AG04450 (cell line): ENCODE results near the gene NHSL2. TPM values are rescaled to one million over a fixed set of nuclear protein-coding genes. Genes with fewer than 3 reads are reported as not detected.

Source experiments
- CTCF ChIA-PET: fragments of 300-600, 350-600 bp; formaldehyde crosslinking; extraction: SDS; loops from one replicate; lab custom pipeline; 2022; ENCODE audit warnings: antibody characterized with exemption, inconsistent platforms; lab: Charles Lee
- POLR2A ChIA-PET: fragments of 350-600 bp; formaldehyde crosslinking; extraction: SDS; loops from one replicate; lab custom pipeline; 2021; ENCODE audit warnings: antibody characterized with exemption, inconsistent platforms; lab: Yijun Ruan, JAX
- DNase-seq: peaks from one replicate; pipeline ENCODE4 v3.0.0-alpha.2; 2011; ENCODE audit warnings: low read depth, low spot score
- H3K27ac ChIP-seq: one replicate; pipeline ENCODE4 v1.5.1; 2012; ENCODE audit warnings: low read depth, low read length, control low read depth
- H3K27me3 ChIP-seq: one replicate; pipeline ENCODE4 v1.6.0; 2012; ENCODE audit warnings: low read length; ENCODE audit not compliant: control insufficient read depth, insufficient read depth
- H3K4me3 ChIP-seq: 2 replicates; pipeline ENCODE4 v1.5.1; 2011; ENCODE audit warnings: mild to moderate bottlenecking, low read depth, low read length, control low read depth
- H3K9me3 ChIP-seq: 2 replicates; pipeline ENCODE4 v1.5.1; 2012; ENCODE audit warnings: low read length; ENCODE audit not compliant: control insufficient read depth, insufficient read depth
- CTCF ChIP-seq: IDR thresholded peaks from 2 replicates; pipeline ENCODE4 v1.5.1; 2011; ENCODE audit warnings: low read depth, low read length, control low read depth, inconsistent platforms
- polyA plus RNA-seq: library from polyadenylated mRNA; depleted of rRNA; stranded (reverse); fragments of >200 nt; gene quantifications from 2 replicates; pipeline ENCODE4 v1.2.3, GENCODE V29; 2011

The NHSL2 gene
- polyA plus RNA-seq, 1 experiment: 3.0 TPM

- no peak for DNase-seq
- Histone ChIP-seq H3K27ac (no peak overlapping the region), H3K9me3 (no peaks in the 10 kb centered on the region), H3K27me3 (no peaks in the 10 kb centered on the region), H3K4me3 (no peak overlapping the region)
- CTCF ChIA-PET: no interaction called here
- TF ChIP-seq CTCF: no peak
- POLR2A ChIA-PET: no interaction called here
These were observed 186.5 kb downstream of the NHSL2 start for GRCh38 chrX:72097098-72097497.

GRCh38 chrX:72100051-72100755, 189.6 kb downstream of the NHSL2 start:
- H3K9me3 ChIP-seq: no peaks in the 10 kb centered on the region
- H3K4me3 ChIP-seq: no peak overlapping the region
- CTCF ChIA-PET: no interaction called here
- POLR2A ChIA-PET: no interaction called here
- H3K27me3 ChIP-seq: no peaks in the 10 kb centered on the region
- H3K27ac ChIP-seq: no peak overlapping the region
- no peak for TF ChIP-seq CTCF
- no peak for DNase-seq

DNA sequence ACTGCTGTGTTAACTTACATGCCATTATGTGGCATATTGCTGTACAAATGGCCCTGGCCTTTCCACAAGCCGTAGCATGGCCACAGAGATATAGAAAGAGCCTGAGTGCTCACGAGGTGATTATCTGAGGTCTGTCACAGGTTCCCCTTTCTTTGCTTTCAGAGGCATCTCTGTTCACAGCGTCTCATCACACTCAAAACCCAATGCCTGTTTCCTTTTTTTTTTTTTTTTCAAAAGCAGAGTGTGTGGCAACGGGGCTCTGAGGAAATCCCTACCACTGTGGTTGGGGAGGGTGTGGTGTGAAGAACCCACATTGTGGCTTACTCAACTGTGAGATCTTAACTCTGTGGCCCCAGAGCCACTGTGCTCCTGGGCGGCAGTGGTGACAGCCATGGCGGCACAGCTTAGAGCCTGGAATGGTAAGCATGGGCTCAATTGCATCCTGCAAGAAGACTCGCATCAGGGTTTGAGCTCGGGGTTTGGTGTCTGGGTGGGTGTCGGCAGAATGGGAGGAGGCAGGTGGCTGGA, 190.2 kb downstream of the NHSL2 start:
- ChIA-PET POLR2A (no interaction called here), CTCF (no interaction called here)
- no peak for TF ChIP-seq CTCF

GRCh38 chrX:72101597-72102037, 191.0 kb downstream of the NHSL2 start:
- no peak for DNase-seq
- CTCF ChIA-PET: no interaction called here
- TF ChIP-seq CTCF: no peak
- Histone ChIP-seq H3K27me3 (no peaks in the 10 kb centered on the region), H3K9me3 (no peaks in the 10 kb centered on the region), H3K27ac (no peak overlapping the region), H3K4me3 (no peak overlapping the region)
- POLR2A ChIA-PET: no interaction called here

More for the DNA sequence above, 190.2 kb downstream of the NHSL2 start:
- Histone ChIP-seq H3K27ac (no peak overlapping the region), H3K4me3 (no peak overlapping the region), H3K9me3 (no peaks in the 10 kb centered on the region), H3K27me3 (no peaks in the 10 kb centered on the region)
- no peak for DNase-seq

GRCh38 chrX:72102126-72102525, 191.5 kb downstream of the NHSL2 start:
- no peak overlapping the region for H3K27ac ChIP-seq
- ChIA-PET CTCF (no interaction called here), POLR2A (no interaction called here)
- no peaks in the 10 kb centered on the region for H3K27me3 ChIP-seq
- DNase-seq: no peak
- H3K9me3 ChIP-seq: no peaks in the 10 kb centered on the region
- TF ChIP-seq CTCF: no peak
- H3K4me3 ChIP-seq: no peak overlapping the region
